ENCODE measurements around the gene SPATA33.

DNA sequence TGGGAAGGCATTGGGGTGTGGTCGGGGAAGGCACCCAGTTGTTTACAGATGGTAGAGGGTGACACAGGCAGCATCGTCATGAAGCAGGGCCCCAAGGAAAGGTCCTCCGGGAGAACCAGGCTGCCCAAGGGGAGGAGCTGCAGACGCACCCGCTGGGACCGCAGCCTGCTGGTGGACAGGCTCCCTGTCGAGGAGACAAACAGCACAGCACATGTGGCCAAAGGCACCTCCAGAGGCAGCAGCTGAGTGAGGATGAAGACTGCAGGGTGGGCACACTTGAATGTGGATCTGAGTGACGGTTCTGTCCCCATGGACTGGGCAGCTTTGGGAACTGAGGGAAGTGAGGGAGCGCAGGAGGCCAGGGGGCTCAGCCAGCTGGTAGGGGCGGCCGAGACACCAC is 12.5 kb upstream of the SPATA33 start:
- TF ChIP-seq, protein P1, sequence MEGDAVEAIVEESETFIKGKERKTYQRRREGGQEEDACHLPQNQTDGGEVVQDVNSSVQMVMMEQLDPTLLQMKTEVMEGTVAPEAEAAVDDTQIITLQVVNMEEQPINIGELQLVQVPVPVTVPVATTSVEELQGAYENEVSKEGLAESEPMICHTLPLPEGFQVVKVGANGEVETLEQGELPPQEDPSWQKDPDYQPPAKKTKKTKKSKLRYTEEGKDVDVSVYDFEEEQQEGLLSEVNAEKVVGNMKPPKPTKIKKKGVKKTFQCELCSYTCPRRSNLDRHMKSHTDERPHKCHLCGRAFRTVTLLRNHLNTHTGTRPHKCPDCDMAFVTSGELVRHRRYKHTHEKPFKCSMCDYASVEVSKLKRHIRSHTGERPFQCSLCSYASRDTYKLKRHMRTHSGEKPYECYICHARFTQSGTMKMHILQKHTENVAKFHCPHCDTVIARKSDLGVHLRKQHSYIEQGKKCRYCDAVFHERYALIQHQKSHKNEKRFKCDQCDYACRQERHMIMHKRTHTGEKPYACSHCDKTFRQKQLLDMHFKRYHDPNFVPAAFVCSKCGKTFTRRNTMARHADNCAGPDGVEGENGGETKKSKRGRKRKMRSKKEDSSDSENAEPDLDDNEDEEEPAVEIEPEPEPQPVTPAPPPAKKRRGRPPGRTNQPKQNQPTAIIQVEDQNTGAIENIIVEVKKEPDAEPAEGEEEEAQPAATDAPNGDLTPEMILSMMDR (IDR thresholded peaks at IDR 0.05; ENCODE audit: poor library complexity) = no peak
- no peak for TF ChIP-seq EZH2phosphoT487 (IDR thresholded peaks at IDR 0.05; ENCODE audit: low read depth, severe bottlenecking, unreplicated experiment)
- no peak for TF ChIP-seq EZH2 (IDR thresholded peaks at IDR 0.05; ENCODE audit: borderline replicate concordance)

All from hepatocyte (in vitro differentiated cells).